ENCODE data around the gene VPS16. TPM values are rescaled to one million over a fixed set of nuclear protein-coding genes. Genes with fewer than 3 reads are reported as not detected.

Gene VPS16
- total and polyA plus RNA-seq, 5 donors from 2014 or later = 30.6 to 53.9 (median 31.0) TPM

DNA sequence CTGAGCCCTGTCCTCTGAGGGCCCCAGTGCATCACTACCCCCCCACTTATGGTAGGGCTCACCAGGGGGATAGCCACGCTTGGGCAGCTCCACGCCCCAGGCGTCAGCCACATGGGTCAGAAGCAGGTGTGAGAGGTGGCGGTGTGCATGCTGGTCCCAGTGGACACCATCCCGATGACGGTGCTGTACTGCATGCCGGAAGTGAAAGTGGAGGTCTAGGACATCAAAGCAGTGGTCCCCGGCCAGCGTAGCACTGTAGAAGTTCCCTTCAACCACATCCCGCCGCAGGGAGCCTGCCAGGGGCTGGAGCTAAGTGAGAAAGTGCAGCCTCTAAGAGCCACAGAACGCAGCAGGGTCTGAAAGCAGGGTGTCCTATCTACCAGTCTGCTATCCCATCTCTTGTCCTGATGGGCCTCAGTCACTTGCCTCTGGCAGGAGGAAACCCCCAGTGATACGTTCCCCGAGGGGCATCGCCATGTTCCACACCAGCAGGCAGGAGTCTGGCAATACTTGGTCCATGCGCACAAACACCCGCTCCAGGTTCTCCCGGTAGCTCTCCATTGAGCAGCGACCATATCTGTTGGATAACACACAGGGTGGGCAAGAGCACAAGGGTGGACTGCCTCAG lies 2.3 kb upstream of the VPS16 start:
- H3K9me3 Mint-ChIP-seq = no peaks in the 10 kb centered on the region

DNA sequence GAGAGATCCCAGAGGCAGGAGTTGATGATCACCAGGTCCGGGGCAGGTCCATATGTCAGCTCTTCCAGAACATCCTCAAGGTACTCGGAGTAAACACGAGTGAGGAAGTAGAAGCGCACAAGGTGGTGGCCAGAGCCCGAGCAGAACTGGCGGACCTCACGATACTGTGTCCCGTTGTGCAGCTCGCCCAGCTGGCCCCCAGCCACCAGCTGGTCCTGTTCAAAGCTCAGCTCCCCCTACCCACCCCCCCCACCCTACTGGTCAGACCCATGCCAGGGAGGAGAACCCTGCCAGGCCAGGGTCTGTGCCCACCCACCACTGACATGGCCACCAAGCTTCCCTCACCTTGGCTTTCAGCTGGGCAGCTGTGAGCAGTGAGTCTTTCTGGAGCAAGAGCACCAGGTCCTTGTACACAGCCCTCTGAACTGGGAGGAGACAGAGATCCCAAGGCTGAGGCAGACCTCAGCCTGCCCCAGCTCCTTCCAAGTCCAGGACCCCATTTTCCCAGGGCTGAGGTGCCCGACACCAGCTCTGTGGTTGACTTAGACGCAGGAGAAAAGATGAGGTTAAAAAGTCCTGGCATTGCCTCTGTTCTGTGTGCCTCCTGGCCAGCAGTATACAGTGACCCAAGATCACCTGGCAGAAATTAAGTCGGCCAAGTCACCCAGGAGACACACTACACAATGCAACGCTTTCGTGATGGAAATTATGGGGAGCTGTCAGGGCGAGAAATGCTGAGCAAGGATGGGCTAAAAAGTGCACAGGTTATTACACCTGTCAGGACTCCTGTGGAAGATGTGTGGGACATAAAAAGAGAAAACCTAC lies 1.5 kb upstream of the VPS16 start:
- peaks cover 4% of the 10 kb centered on the region for H3K36me3 ChIP-seq (ENCODE audit: control insufficient read depth, insufficient read depth, low read length)
- no peak for DNase-seq
- H3K4me1 ChIP-seq (ENCODE audit: control insufficient read depth, insufficient read depth, low read length, poor library complexity, severe bottlenecking) = peaks cover 23% of the 10 kb centered on the region
- H3K27ac ChIP-seq (ENCODE audit: insufficient read depth, low read length, poor library complexity, severe bottlenecking) = no peak overlapping the region
- no peaks in the 10 kb centered on the region for H3K9me3 ChIP-seq (ENCODE audit: control insufficient read depth in 2 of 2, low read length in 2 of 2)
- H3K27me3 ChIP-seq (ENCODE audit: control insufficient read depth, insufficient read depth, low read length) = no peaks in the 10 kb centered on the region
- H3K9me3 Mint-ChIP-seq = no peaks in the 10 kb centered on the region
- no peak overlapping the region for H3K4me3 ChIP-seq (ENCODE audit: low read depth, low read length)
- H3K4me3 Mint-ChIP-seq = peak overlapping the region; percentile 86 to 90 (median 88)
- peaks cover 17 to 47% (median 21%) of the 10 kb centered on the region in 4 donors for H3K4me1 Mint-ChIP-seq
- H3K27ac Mint-ChIP-seq = peak overlapping the region; percentile 86 to 93 (median 88)
- ATAC-seq (ENCODE audit: low read depth in 2 of 2) = no peak
- peaks cover 16% of the 10 kb centered on the region for H3K36me3 Mint-ChIP-seq
- no peaks in the 10 kb centered on the region for H3K27me3 Mint-ChIP-seq

More for the DNA sequence above, 2.3 kb upstream of the VPS16 start:
- H3K9me3 ChIP-seq (ENCODE audit: control insufficient read depth in 2 of 2, low read length in 2 of 2) = no peaks in the 10 kb centered on the region
- H3K27me3 Mint-ChIP-seq = no peaks in the 10 kb centered on the region
- no peak overlapping the region for H3K27ac ChIP-seq (ENCODE audit: insufficient read depth, low read length, poor library complexity, severe bottlenecking)
- peak overlapping the region; percentile 52 to 78 (median 68) for H3K4me3 Mint-ChIP-seq
- peaks cover 4% of the 10 kb centered on the region for H3K36me3 ChIP-seq (ENCODE audit: control insufficient read depth, insufficient read depth, low read length)
- peaks cover 23% of the 10 kb centered on the region for H3K4me1 ChIP-seq (ENCODE audit: control insufficient read depth, insufficient read depth, low read length, poor library complexity, severe bottlenecking)
- no peak overlapping the region for H3K4me3 ChIP-seq (ENCODE audit: low read depth, low read length)
- DNase-seq (no peak), ATAC-seq (ENCODE audit: low read depth in 2 of 2) (no peak)
- peaks cover 16% of the 10 kb centered on the region for H3K36me3 Mint-ChIP-seq
- H3K27ac Mint-ChIP-seq = peak overlapping the region in 1 of 3 donors; percentile 36
- no peaks in the 10 kb centered on the region for H3K27me3 ChIP-seq (ENCODE audit: control insufficient read depth, insufficient read depth, low read length)
- peaks cover 10 to 40% (median 17%) of the 10 kb centered on the region in 4 donors for H3K4me1 Mint-ChIP-seq

DNA sequence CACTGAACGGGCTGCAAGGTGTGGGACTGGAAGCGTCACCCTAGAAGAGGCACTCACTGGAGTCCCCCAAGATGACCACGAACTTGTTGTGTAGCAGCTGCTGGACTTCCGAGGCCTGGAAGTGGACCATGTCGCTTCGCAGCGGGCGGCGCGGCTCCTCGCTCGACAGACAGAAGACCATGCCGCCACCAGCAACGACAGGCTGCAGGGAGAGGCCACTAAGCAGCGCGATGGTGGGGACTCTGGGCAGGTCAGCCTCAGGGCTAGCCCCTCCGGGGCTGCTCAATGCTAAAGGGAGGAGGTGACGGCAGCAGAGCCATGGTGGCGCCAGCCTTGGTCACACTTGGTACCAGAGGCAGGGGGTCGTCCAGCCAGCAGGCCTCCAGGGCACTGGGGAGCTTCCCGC lies 810 bp upstream of the VPS16 start:
- Histone ChIP-seq H3K36me3 (ENCODE audit: control insufficient read depth, insufficient read depth, low read length) (peaks cover 4% of the 10 kb centered on the region), H3K9me3 (ENCODE audit: control insufficient read depth in 2 of 2, low read length in 2 of 2) (no peaks in the 10 kb centered on the region), H3K27me3 (ENCODE audit: control insufficient read depth, insufficient read depth, low read length) (no peaks in the 10 kb centered on the region), H3K4me1 (ENCODE audit: control insufficient read depth, insufficient read depth, low read length, poor library complexity, severe bottlenecking) (peaks cover 23% of the 10 kb centered on the region), H3K4me3 (ENCODE audit: low read depth, low read length) (no peak overlapping the region), H3K27ac (ENCODE audit: insufficient read depth, low read length, poor library complexity, severe bottlenecking) (peak overlapping the region; percentile 77)
- DNase-seq = no peak
- Mint-ChIP-seq H3K27me3 (no peaks in the 10 kb centered on the region), H3K9me3 (no peaks in the 10 kb centered on the region), H3K4me1 (peaks cover 23 to 52% (median 25%) of the 10 kb centered on the region in 4 donors), H3K27ac (peak overlapping the region; percentile 68 to 93 (median 86)), H3K4me3 (peak overlapping the region; percentile 86 to 90 (median 88)), H3K36me3 (peaks cover 14% of the 10 kb centered on the region)
- ATAC-seq (ENCODE audit: low read depth in 2 of 2) = no peak

DNA sequence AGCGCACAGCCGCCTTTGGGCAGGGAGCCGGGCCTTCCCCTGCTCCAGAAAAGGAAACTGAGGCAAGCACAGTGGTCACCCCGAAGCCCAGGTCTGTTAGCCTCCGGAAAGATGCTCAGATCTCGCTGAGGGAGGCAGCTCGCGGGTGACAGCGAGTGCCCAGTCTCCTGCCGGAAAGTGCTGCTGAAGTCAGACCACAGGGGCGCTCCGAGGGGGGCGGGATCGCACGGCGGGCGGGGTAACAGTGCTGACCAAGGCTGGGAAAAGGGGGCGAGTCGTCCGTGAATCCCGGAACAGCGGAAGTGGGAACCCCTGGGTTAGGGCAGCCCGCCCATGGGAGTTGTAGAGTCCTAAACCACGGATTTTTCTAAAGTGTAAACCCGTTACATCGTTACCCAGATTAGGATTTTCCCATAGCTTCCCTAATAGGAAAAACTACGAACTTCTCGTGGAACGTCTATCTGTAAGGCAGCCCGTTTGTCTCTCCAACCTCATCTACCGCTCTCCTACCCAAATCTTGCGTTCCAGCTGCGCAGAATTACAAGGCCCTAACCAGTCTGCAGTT lies 504 bp downstream of the VPS16 start:
- Mint-ChIP-seq H3K9me3 (no peaks in the 10 kb centered on the region), H3K36me3 (peaks cover 7% of the 10 kb centered on the region), H3K27me3 (no peaks in the 10 kb centered on the region), H3K4me1 (peaks cover 24 to 59% (median 31%) of the 10 kb centered on the region in 4 donors), H3K4me3 (peak overlapping the region; percentile 85 to 92 (median 88)), H3K27ac (peak overlapping the region; percentile 43 to 92 (median 78))
- ATAC-seq (ENCODE audit: low read depth in 2 of 2) (peak in 1 of 2 donors; percentile 2), DNase-seq (peak in 1 of 3 donors; percentile 52)
- Histone ChIP-seq H3K27ac (ENCODE audit: insufficient read depth, low read length, poor library complexity, severe bottlenecking) (peak overlapping the region; percentile 77), H3K9me3 (ENCODE audit: control insufficient read depth in 2 of 2, low read length in 2 of 2) (no peaks in the 10 kb centered on the region), H3K36me3 (ENCODE audit: control insufficient read depth, insufficient read depth, low read length) (peaks cover 2% of the 10 kb centered on the region), H3K27me3 (ENCODE audit: control insufficient read depth, insufficient read depth, low read length) (no peaks in the 10 kb centered on the region), H3K4me3 (ENCODE audit: low read depth, low read length) (peak overlapping the region; percentile 87), H3K4me1 (ENCODE audit: control insufficient read depth, insufficient read depth, low read length, poor library complexity, severe bottlenecking) (peaks cover 23% of the 10 kb centered on the region)

DNA sequence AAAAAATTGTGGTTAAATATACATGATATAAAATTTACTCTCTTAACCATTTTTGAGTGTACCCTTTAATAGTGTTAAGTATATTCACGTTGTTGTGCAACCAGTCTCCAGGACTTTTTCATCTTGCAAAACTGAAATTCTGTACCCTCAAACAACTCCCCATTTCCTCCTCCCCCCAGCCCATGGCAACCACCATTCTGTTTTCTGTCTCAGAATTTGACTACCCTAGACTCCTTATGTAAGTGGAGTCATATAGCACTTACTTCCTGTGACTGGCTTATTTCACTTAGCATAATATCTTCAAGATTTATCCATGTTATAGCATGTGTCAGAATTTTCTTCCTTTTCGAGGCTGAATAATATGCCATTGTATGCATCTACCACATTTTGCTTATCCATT lies 5.1 kb downstream of the VPS16 start:
- H3K27me3 Mint-ChIP-seq = no peaks in the 10 kb centered on the region
- H3K27me3 ChIP-seq (ENCODE audit: control insufficient read depth, insufficient read depth, low read length) = no peaks in the 10 kb centered on the region
- H3K27ac Mint-ChIP-seq = no peak overlapping the region
- peaks cover 11% of the 10 kb centered on the region for H3K36me3 Mint-ChIP-seq
- DNase-seq (no peak), ATAC-seq (ENCODE audit: low read depth in 2 of 2) (no peak)
- H3K4me1 Mint-ChIP-seq = peaks cover 18 to 37% (median 28%) of the 10 kb centered on the region in 4 donors
- H3K4me3 ChIP-seq (ENCODE audit: low read depth, low read length) = no peak overlapping the region
- peak overlapping the region in 2 of 4 donors; percentile 12 to 22 for H3K4me3 Mint-ChIP-seq
- H3K27ac ChIP-seq (ENCODE audit: insufficient read depth, low read length, poor library complexity, severe bottlenecking) = no peak overlapping the region
- H3K4me1 ChIP-seq (ENCODE audit: control insufficient read depth, insufficient read depth, low read length, poor library complexity, severe bottlenecking) = peaks cover 10% of the 10 kb centered on the region
- no peaks in the 10 kb centered on the region for H3K9me3 ChIP-seq (ENCODE audit: control insufficient read depth in 2 of 2, low read length in 2 of 2)
- H3K36me3 ChIP-seq (ENCODE audit: control insufficient read depth, insufficient read depth, low read length) = no peaks in the 10 kb centered on the region
- H3K9me3 Mint-ChIP-seq = peaks cover 0 to 2% (median 0%) of the 10 kb centered on the region in 7 donors

DNA sequence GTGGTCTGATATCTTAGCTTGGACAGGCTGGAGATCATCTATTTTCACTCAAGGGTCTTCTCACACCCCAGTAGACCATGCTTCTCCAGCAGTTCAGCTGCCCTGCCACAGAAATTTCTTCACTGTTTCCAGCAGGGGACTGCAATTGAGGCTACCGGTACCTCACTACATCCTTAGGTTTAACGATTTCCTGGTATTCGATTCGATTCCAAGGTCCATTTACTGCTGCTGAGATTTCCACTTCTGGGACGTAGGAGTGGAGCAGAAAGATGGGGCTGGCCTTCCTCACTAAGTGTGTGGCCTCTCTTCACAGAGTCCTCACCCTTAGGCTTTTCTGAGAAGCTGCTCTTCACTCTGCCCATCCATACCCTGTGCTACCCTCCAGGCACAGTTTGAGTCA lies 6.2 kb downstream of the VPS16 start:
- ATAC-seq (ENCODE audit: low read depth in 2 of 2) (no peak), DNase-seq (no peak)
- H3K9me3 ChIP-seq (ENCODE audit: control insufficient read depth in 2 of 2, low read length in 2 of 2) = no peaks in the 10 kb centered on the region
- Mint-ChIP-seq H3K36me3 (peaks cover 11% of the 10 kb centered on the region), H3K27me3 (no peaks in the 10 kb centered on the region), H3K4me1 (peaks cover 18 to 35% (median 25%) of the 10 kb centered on the region in 4 donors), H3K9me3 (peaks cover 0 to 2% (median 0%) of the 10 kb centered on the region in 7 donors), H3K4me3 (no peak overlapping the region), H3K27ac (no peak overlapping the region)
- no peak overlapping the region for H3K4me3 ChIP-seq (ENCODE audit: low read depth, low read length)
- H3K4me1 ChIP-seq (ENCODE audit: control insufficient read depth, insufficient read depth, low read length, poor library complexity, severe bottlenecking) = peaks cover 2% of the 10 kb centered on the region
- H3K36me3 ChIP-seq (ENCODE audit: control insufficient read depth, insufficient read depth, low read length) = no peaks in the 10 kb centered on the region
- no peaks in the 10 kb centered on the region for H3K27me3 ChIP-seq (ENCODE audit: control insufficient read depth, insufficient read depth, low read length)
- no peak overlapping the region for H3K27ac ChIP-seq (ENCODE audit: insufficient read depth, low read length, poor library complexity, severe bottlenecking)

DNA sequence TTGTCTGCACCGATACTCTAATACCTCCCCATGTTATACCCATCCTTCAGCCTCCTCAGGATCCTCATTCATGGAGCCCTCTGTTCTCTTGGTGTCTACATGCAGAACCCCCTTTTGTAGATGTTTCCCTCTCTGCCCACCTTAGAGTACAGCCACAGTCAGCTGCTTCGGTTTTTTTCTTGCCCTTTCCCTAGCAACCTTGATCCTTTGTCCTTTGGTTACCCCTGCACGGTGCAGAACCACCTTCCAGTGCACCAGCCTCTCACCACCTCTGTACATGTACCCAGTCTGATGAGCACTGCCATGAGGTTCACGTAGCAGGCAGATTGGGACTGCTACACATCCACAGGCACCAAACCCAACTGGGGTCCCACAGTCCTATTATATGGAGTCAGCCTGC lies 7.3 kb downstream of the VPS16 start:
- Histone ChIP-seq H3K36me3 (ENCODE audit: control insufficient read depth, insufficient read depth, low read length) (no peaks in the 10 kb centered on the region), H3K4me1 (ENCODE audit: control insufficient read depth, insufficient read depth, low read length, poor library complexity, severe bottlenecking) (peaks cover 4% of the 10 kb centered on the region), H3K9me3 (ENCODE audit: control insufficient read depth in 2 of 2, low read length in 2 of 2) (no peaks in the 10 kb centered on the region), H3K4me3 (ENCODE audit: low read depth, low read length) (no peak overlapping the region), H3K27me3 (ENCODE audit: control insufficient read depth, insufficient read depth, low read length) (no peaks in the 10 kb centered on the region), H3K27ac (ENCODE audit: insufficient read depth, low read length, poor library complexity, severe bottlenecking) (no peak overlapping the region)
- Mint-ChIP-seq H3K27ac (peak overlapping the region in 1 of 3 donors; percentile 50), H3K27me3 (no peaks in the 10 kb centered on the region), H3K9me3 (peaks cover 0 to 2% (median 0%) of the 10 kb centered on the region in 7 donors), H3K4me1 (peaks cover 16 to 43% (median 34%) of the 10 kb centered on the region in 4 donors), H3K4me3 (no peak overlapping the region), H3K36me3 (peaks cover 11% of the 10 kb centered on the region)
- ATAC-seq (ENCODE audit: low read depth in 2 of 2) = no peak
- no peak for DNase-seq

Measured in CD4-positive, CD25-positive, alpha-beta regulatory T cell (primary cell).